NT2/D1 (cell line): Measurements from ENCODE around the gene FKBP1B.
A peak's percentile ranks its signal among the peaks of the same experiment; 100 is the strongest.

Experiments
- DNase-seq: peaks from one replicate; pipeline ENCODE4 v3.0.0-alpha.2; 2011; ENCODE audit warnings: low read depth, low spot score
- H3K27me3 ChIP-seq: 2 replicates; pipeline ENCODE4 v1.6.0; 2011; ENCODE audit warnings: mild to moderate bottlenecking; ENCODE audit not compliant: insufficient read length, insufficient read depth
- H3K36me3 ChIP-seq: 2 replicates; pipeline ENCODE4 v1.6.1; 2011; ENCODE audit warnings: mild to moderate bottlenecking, low read length, mixed read lengths; ENCODE audit not compliant: insufficient read depth, insufficient read length
- H3K4me1 ChIP-seq: 2 replicates; pipeline ENCODE4 v1.5.1; 2011; ENCODE audit not compliant: insufficient read depth, insufficient read length
- H3K4me3 ChIP-seq: 2 replicates; pipeline ENCODE4 v1.5.1; 2011; ENCODE audit warnings: low read depth; ENCODE audit not compliant: insufficient read length
- H3K9ac ChIP-seq: 2 replicates; pipeline ENCODE4 v1.6.0; 2011; ENCODE audit warnings: low read depth; ENCODE audit not compliant: insufficient read length
- H3K9me3 ChIP-seq: 2 replicates; pipeline ENCODE4 v1.5.1; 2011; ENCODE audit warnings: mild to moderate bottlenecking, low read length; ENCODE audit not compliant: insufficient read depth
- SUZ12 ChIP-seq: IDR thresholded peaks from 2 replicates; pipeline ENCODE4 v1.6.1; 2011; ENCODE audit not compliant: insufficient read length, insufficient read depth; ENCODE audit errors: extremely low read depth
- YY1 ChIP-seq: IDR thresholded peaks from 2 replicates; pipeline ENCODE4 v1.6.1; 2011; ENCODE audit not compliant: insufficient read length, insufficient read depth
- ZNF274 ChIP-seq: IDR thresholded peaks from 2 replicates; pipeline ENCODE4 v1.6.1; 2011; ENCODE audit warnings: mild to moderate bottlenecking, low read depth, low read length

The FKBP1B gene

GRCh38 chr2:24049485-24050021 lies at the start of gene FKBP1B:
FKBP1B (plus strand) TSS chr2:24049741; CDS start chr2:24049850, 109 bp downstream.
- Histone ChIP-seq H3K36me3 (peaks cover 4% of the 10 kb centered on the region), H3K9me3 (no peaks in the 10 kb centered on the region), H3K9ac (peak within 1 kb of the TSS; percentile 82), H3K4me3 (peak within 1 kb of the TSS; percentile 67), H3K27me3 (peaks cover 11% of the 10 kb centered on the region), H3K4me1 (peaks cover 2% of the 10 kb centered on the region)
- TF ChIP-seq YY1 = no peak
- no peak for TF ChIP-seq ZNF274
- TF ChIP-seq SUZ12 = no peak
- DNase-seq = no peak

- Histone ChIP-seq H3K4me1 (peaks cover 2% of the 10 kb centered on the region), H3K36me3 (peaks cover 7% of the 10 kb centered on the region), H3K9me3 (no peaks in the 10 kb centered on the region), H3K4me3 (no peak overlapping the region), H3K27me3 (no peaks in the 10 kb centered on the region), H3K9ac (no peak overlapping the region)
- TF ChIP-seq YY1 = no peak
- no peak for TF ChIP-seq ZNF274
- no peak for DNase-seq
Observed at GRCh38 chr2:24007693-24008092, 41.8 kb upstream of the FKBP1B start.

GRCh38 chr2:24008672-24009366 lies 40.7 kb upstream of the FKBP1B start:
- Histone ChIP-seq H3K4me3 (no peak overlapping the region), H3K4me1 (peaks cover 2% of the 10 kb centered on the region), H3K9me3 (no peaks in the 10 kb centered on the region), H3K9ac (no peak overlapping the region), H3K36me3 (peaks cover 2% of the 10 kb centered on the region), H3K27me3 (no peaks in the 10 kb centered on the region)
- DNase-seq = no peak
- TF ChIP-seq ZNF274 = no peak

- Histone ChIP-seq H3K4me1 (peaks cover 2% of the 10 kb centered on the region), H3K36me3 (peaks cover 2% of the 10 kb centered on the region), H3K9me3 (no peaks in the 10 kb centered on the region), H3K4me3 (no peak overlapping the region), H3K27me3 (no peaks in the 10 kb centered on the region), H3K9ac (no peak overlapping the region)
- no peak for DNase-seq
- no peak for TF ChIP-seq SUZ12
- no peak for TF ChIP-seq YY1
- no peak for TF ChIP-seq ZNF274
Observed at GRCh38 chr2:24009367-24009679, 40.2 kb upstream of the FKBP1B start.

DNA sequence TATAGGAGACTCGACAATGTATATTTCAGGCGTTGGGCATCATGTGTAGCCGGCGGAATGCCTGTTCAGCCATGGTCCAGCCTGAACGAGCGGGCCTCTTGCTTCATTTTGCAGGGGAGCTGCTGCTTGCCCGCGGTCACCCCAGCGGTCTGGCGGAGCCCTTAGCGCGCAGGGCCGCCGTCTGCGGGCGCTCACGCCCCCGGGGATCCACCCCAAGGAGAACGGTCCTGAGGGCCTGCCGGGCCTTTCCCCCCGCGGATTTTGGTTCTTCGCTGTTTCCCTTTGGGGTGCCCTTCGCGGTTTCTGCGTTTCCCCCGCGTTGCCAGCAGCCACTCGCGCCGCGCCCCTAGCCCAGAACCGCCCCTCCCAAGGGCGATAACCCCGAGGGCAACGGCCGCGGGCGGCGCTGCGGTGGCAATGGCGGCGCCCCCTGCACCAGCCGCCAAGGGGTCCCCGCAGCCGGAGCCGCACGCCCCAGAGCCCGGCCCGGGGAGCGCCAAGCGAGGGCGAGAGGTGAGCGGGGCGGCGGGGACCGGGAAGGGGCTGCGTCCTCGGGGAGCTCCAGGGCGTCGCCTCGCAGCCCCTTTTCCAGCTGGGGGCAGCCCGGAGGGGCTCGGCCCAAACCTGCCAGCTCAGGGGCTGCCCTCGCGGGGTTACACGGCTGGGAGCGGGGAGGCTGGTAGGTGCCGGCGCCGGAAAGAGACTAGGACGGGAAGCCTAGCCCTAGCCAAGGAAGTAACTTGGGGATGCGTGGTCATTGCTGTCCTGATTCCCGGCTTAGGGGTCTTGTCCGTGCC lies 39.7 kb upstream of the FKBP1B start, which contains the start of gene MFSD2B:
Gene MFSD2B, plus strand, starts transcription at position 406 of the 797 bp plus-strand sequence. Its CDS starts 12 bp downstream, at position 418.
- TF ChIP-seq YY1 = no peak
- no peak for TF ChIP-seq SUZ12
- no peak for TF ChIP-seq ZNF274
- Histone ChIP-seq H3K9me3 (no peaks in the 10 kb centered on the region), H3K4me3 (no peak within 1 kb of the TSS), H3K9ac (no peak within 1 kb of the TSS), H3K36me3 (peaks cover 2% of the 10 kb centered on the region), H3K27me3 (no peaks in the 10 kb centered on the region), H3K4me1 (peaks cover 2% of the 10 kb centered on the region)
- DNase-seq = no peak

GRCh38 chr2:24010477-24011249 lies 38.9 kb upstream of the FKBP1B start:
- Histone ChIP-seq H3K4me3 (no peak overlapping the region), H3K4me1 (peaks cover 2% of the 10 kb centered on the region), H3K27me3 (no peaks in the 10 kb centered on the region), H3K9me3 (no peaks in the 10 kb centered on the region), H3K36me3 (no peaks in the 10 kb centered on the region), H3K9ac (no peak overlapping the region)
- no peak for DNase-seq
- TF ChIP-seq YY1 (no peak), ZNF274 (no peak), SUZ12 (no peak)
